HG03520 (cell line): Measurements from ENCODE around the gene AP1G2.
"Not testable (repeated sequence)": the region's sequence is repeated elsewhere in the genome, so short reads cannot be mapped to it uniquely, and the experiment has no call there.

Experiments used
- ATAC-seq: cut with Tn5 transposase; IDR thresholded peaks from one replicate; pipeline ENCODE4 v1.9.1; 2021; ENCODE audit warnings: mild to moderate bottlenecking, moderate library complexity; ENCODE audit not compliant: unreplicated experiment

AP1G2 gene

GRCh38 chr14:23539248-23540140 is 28.1 kb downstream of the AP1G2 start:
- ATAC-seq: no peak

- ATAC-seq: no peak
Observed at GRCh38 chr14:23538785-23539184, 28.8 kb downstream of the AP1G2 start.

DNA sequence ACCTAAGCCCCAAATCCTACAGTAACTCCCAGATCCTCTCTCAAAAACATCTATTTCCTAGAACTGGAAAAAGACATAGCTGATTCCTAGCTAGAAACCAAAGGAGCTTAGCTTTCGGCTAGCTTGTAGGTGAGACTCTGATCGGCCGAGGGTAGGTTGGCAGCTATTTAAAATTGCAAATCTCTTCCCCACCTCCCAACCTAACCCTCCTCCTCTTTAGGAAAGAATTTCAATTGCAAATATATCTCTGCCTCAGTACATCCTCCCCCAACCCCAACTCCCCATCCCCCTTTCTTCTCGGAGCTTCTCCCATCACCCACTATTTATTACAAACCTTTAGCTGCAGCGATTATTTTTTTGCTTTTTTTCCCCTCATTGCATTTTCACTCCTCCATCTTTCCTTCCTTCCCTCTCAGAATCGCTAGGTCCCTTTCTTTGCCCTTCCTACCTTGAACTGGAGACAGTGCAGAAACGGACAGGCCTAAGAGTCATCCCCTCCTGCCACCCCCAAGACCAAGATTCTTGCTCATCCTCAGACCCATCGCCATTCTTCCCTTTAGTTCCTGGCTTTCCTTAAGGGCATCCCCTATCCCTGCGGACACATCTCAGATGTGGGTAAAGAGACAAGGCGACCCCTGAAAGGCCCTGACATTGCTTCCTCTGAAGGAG is 29.4 kb downstream of the AP1G2 start:
- no peak for ATAC-seq

DNA sequence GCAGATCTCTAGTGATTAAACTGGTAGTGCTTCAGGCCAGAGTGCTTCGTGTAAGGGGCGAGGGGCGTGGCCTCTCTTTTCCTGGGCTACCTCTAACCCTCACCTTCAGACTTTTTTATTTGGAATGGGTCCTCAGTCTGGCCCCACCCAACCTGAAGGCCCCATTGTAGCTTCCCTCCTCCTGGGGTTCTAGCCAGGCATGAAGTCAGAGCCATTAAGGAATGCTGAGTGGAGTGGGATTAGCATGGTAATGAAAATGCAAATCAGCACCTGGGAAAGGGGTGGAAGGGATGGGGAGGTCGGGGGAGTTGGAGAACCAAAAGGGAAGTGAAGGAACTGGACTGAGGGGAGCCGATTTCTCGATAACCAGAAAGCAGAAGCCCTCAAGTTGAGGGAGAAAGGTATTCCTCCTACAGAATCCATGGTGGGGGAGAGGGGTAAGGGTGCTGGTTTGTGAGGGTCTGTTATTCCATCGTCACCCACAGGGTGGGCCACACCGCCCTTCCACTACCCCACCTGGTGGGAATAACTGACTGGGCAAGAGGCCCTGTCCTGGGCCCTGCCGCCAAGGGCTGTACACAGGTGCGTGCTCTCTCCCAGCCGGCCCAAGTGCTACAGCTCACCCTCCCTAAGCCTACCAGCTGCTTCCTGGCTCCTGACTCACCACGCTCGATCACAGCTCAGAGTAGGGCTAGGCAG is 30.1 kb downstream of the AP1G2 start:
- no peak for ATAC-seq

GRCh38 chr14:23536906-23537305 is 30.7 kb downstream of the AP1G2 start:
- not testable (repeated sequence) for ATAC-seq

DNA sequence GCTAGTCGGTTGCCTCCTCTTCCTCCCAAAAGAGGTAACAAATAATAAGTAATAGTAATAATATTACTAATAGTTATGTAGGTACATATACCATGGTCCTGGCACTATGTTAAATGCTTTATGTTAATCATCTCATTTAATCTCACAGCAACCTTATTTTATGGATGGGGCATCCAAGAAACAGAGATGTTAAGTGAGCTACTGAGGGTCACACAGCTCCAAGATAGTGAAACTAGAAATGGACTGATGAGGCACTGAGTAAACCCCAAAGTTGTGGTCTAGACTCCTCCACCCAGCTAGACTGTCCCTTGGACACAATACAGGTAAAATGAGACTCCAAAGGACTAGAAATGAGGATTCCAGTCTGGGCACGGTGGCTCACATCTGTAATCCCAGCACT is 31.1 kb downstream of the AP1G2 start:
- ATAC-seq: no peak

- ATAC-seq: no peak
Observed at GRCh38 chr14:23535943-23536342, 31.6 kb downstream of the AP1G2 start.

DNA sequence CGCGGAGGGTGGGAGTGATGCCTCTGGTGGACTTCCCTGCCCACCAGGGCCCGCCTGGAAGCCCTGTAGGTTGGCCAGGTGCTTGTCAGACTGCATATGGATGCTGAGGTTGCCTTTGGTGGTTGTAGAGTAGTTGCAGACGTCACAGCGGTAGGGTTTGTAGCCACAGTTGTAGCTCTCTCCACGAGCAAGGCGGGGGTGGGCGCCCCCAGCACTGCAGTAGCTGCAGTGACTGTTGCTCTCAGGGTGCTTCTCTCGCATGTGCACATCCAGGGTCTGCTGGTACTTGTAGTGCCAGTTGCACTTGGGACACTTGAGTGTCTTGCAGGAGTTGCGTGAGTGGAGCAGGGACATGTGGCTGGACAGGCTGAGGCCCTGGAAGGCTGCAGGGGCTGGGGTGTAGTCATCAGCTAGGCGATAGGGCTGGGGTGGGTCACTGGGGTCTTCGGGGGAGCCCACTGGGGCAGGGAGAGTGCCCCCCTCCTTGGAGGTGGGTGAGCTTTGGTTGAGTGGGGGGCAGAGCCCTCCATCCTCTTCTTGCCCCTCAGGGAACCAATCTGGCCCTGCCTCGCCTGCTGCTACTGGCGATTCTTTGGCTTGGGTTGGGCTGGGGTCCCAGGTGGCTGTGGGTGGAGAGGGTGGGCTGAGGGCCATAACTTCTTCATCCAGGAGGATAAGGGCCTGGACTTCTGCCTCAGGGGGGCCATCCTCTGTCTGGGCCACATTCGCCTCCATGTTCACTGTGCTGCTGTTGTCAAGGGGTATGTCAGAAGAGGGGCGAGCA is 33.7 kb downstream of the AP1G2 start:
- ATAC-seq: no peak

DNA sequence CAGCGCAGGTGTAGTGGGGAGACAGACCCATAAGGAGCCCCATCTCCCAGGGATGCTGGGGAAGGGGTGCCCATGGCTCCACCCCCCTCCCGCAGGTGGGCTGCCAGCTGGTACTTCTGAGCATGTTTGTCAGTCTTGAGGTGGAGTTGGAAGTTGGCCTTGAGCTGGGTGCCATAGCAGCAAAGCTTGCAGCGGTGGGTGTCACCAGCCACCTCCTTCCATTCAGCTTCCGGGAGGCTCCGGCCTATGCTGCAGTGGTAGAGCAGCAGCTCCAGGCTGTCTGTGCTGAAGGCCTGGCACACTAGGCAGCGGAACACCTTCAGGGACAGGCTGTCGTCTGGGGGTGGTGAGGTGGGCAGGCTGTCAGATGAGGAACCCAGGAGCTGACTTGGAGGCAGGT is 34.9 kb downstream of the AP1G2 start:
- ATAC-seq: no peak

DNA sequence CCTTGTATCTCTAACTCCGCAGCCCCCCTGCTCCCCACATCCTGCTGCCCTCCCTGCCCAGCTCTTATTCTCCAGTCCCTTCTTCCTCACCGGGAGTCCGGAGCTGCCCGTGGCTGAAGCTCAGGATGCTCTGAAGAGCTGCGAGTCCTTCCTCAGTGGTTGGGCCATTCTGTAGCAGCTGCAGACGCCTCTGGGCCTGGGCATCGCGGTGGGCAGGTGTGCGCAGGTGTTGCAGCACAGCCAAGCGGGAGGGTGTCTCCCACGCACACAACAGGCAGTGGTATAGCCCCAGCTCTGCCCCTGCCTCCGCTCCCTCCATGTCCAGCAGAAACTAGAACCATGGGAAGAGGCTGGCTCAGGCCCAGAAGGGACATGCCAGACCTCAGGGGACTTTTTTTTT is 36.2 kb downstream of the AP1G2 start:
- no peak for ATAC-seq

- no peak for ATAC-seq
Observed at GRCh38 chr14:23530375-23531055, 37.1 kb downstream of the AP1G2 start.

DNA sequence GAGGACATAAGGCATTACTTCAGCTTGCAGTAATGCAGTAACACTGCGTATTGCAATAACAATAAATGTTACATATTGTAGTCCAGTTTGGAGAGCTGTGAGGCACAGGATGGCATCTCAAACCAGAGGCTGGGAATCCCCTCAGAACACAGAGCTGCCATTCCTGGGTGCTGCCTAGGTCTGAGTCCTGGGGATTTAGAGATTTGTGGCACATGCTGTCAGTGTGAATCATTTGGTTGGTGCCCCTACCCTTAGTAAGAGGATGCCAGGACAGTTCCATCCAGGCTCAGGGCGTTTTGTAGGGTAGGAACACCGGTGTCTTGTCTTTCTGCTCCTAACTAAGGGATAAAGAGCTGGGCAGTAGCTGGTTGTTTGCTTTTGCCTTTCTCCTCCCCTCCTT is 38.6 kb downstream of the AP1G2 start:
- ATAC-seq: no peak

DNA sequence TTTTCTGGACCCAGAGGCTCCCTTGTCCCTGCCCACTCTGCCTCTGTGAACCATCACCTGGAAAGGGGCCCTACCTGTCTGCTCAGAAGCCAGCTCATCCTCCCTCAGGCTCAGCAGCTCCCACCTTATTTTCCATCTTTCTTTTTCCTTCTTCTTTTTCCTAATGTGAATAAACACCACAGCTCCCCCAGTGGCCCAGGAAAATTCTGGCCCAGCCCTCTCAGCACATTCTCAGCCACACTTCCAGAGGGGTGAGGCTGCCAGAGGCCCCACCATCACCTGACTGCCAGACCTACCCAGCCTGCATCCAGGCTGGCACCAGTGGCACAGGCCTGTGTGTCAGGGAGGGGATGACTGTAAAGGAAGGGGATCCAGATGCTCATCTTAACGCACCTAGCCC is 39.0 kb downstream of the AP1G2 start:
- no peak for ATAC-seq

DNA sequence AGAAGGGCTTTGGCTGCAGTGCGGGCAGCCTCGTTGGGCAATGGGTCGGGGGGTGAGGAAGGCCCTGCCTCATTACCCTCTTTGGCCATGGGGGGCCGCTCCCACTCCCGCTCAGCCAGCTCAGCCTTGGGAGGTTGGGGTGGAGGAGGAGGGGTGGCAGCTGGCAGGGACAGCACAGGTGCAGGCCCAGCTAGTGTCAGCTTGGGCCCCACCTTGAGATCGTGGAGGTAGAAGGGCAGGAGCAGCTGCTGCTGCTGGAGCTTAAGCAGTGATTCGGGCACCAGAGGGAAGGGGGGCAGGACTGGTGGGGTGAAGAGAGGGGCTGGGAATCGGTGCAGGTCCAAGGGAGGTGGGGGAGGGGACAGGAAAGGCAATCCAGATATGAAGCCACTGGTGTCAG is 42.0 kb downstream of the AP1G2 start:
- no peak for ATAC-seq

GRCh38 chr14:23524954-23525353 is 42.6 kb downstream of the AP1G2 start:
- no peak for ATAC-seq

GRCh38 chr14:23523229-23524016 is 44.2 kb downstream of the AP1G2 start:
- no peak for ATAC-seq

- ATAC-seq: no peak
Observed at GRCh38 chr14:23522643-23523198, 44.9 kb downstream of the AP1G2 start.

DNA sequence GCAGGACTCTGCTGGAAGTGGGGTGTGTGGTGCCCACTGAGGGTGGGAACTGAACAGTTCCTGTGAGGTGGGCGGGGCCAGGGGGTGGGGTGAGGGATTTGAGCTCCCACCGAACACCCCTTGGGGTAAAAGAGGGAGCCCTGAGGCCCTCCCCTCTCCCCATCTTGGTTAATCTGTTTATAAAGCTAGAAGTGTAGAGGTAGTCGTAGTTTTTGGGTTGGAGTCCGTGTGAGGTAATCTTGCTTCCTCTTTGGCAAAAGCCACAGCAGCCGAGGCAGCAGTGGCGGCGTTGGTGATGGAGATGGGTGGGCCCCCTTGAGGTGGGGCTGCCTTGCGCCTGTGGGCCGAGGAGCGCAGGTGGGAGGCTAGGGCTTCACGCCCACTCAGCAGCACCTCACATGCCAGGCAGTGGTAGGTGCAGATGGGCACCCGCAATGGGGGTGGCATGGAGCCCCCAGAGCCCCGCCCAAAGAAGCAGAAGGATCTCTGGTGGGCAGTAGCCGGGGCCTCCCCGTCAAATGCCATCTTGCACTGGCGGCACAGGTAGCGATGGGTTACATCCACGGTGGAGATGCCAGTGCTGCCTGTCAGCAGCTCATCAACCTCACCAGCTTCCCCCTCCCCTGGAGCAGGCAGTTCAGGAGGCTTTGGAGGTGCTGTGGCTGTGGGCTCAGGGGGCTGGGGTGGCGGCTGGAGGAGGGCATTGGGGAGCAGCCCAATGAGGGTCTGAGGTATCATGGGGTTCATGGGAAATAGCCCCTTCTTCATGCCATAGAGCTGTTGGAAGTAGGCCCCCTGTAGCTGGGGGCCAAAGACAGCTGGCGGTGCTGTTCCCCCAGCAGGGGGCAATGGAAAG is 45.6 kb downstream of the AP1G2 start:
- no peak for ATAC-seq
